ENCODE results near the gene SPRED2.
"Not testable (repeated sequence)": the region's sequence is repeated elsewhere in the genome, so short reads cannot be mapped to it uniquely, and the experiment has no call there.

The SPRED2 gene

GRCh38 chr2:65334714-65335113 is 97.7 kb downstream of the SPRED2 start:
- DNase-seq: no peak

GRCh38 chr2:65331336-65332025 is 100.9 kb downstream of the SPRED2 start:
- DNase-seq: no peak

- DNase-seq: no peak
These were observed 102.9 kb downstream of the SPRED2 start for GRCh38 chr2:65329525-65329924.

DNA sequence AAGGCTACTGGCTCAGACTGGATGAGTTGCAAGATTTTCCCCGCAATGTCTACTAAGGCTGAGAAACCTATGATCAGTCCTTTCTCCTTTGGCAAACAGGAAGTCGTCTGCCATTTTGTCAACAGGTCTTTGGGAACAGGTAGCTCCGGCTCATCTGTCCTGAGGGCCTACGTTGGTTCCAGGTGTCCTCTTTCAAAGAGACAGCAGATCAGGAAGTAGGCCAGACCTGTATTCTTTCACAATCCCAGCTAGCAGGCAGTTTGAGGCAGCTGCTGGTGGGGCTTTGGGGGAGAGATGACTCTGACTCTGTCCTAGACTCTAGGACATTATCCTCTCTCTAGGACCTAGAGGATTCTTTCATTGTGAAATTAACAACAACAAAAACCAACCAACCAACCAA is 106.1 kb downstream of the SPRED2 start:
- no peak for DNase-seq

DNA sequence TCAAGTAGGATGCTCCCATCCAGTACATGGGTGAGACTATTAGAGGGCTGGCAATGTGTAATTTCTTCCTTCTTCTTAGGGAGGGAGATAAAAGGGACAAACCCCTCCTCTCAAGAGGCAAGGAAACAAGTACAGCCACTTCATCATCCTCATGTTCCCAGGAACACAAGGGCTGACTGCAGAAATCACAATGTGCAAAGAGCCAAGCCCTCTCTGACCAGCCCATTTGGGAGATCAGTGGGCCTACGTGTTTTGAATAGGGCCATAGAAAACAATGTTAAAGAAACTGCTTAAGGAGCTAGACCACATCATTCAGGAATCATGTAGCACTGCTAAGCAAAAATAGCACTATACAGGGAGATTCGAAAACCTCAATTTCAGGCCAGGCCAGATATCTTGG is 107.3 kb downstream of the SPRED2 start:
- DNase-seq: no peak

- no peak for DNase-seq
These were observed 111.5 kb downstream of the SPRED2 start for GRCh38 chr2:65320946-65321345.

DNA sequence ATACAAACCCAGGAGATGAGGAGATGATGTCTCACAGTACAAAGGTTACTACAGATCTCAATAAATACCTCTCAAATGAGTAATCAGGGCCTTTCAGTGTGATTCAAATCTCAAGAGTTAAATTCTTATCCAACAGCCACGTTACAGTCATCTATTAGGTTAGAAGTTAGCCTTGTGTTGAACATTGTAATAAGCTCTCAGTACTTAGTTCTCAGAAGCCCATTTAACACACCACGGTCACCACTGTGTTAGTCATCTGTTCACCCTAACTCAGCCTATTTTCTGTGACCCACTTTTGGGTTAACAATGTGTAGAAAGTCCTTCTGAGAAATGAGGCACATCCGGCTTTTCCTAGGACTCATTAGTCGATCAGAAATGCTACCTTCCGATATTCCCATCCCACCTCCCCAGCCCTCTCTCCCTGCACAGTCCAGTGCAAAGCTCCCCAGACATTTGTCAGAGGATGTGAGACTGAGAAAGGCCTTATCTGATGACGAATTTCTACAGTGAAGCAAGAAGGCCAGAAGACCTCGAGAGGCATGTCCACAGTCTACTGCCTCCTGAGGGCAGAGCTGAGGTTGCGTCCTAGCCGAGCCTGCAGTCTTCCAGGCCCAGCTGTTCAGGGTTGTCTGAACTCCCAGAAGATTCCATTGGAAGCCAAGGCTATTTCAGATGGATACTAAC is 112.2 kb downstream of the SPRED2 start:
- DNase-seq: no peak

GRCh38 chr2:65319674-65320041 is 112.7 kb downstream of the SPRED2 start:
- DNase-seq: no peak

DNA sequence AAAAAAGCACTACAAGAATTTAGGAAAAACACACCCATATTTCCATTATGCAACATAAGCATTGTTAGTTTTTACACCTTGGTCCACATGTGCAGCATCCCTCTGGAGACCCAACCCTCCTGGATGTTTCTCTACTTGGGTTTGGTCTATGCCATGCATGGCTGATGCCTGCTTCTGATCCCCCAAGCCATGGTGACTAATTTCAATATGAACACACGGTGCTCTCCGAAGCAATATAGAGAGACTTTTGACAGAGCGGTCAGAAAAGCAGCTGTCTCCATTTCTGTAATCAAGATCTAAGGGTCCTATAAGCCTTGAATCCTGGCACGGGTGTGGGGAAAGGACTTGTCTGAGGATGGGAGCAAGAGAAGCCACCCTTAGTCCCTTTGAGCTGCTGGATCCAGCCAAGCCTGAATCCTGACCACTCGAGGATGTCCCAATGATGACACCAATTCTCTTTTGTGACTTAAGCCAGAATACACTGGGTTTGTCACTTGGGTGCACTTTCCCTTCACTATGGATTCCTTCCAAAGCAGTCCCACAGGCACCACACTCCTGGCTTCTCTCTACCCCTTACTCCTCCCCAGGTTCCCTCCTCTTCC is 113.2 kb downstream of the SPRED2 start:
- no peak for DNase-seq

GRCh38 chr2:65317841-65318240 is 114.6 kb downstream of the SPRED2 start:
- DNase-seq: no peak

GRCh38 chr2:65317351-65317750 is 115.0 kb downstream of the SPRED2 start:
- DNase-seq: not testable (repeated sequence)

- no peak for DNase-seq
These were observed 116.3 kb downstream of the SPRED2 start for GRCh38 chr2:65316072-65316471.

- DNase-seq: no peak
These were observed 117.5 kb downstream of the SPRED2 start for GRCh38 chr2:65314801-65315441.

DNA sequence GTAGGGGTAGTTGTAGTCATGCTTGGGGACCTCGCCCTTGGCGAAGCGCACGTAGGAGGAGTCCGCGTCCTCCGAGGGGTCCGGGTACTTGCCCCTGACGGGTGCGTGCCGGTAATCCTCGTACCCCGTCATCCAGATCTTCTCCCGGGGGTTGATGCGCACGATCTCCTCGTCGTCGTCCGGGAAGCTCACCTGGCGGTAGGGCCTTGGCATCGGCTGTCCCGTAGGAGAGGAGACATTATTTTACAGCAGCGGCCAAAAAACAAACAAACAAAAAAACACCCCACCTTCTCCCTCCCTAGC is 118.5 kb downstream of the SPRED2 start:
- no peak for DNase-seq

DNA sequence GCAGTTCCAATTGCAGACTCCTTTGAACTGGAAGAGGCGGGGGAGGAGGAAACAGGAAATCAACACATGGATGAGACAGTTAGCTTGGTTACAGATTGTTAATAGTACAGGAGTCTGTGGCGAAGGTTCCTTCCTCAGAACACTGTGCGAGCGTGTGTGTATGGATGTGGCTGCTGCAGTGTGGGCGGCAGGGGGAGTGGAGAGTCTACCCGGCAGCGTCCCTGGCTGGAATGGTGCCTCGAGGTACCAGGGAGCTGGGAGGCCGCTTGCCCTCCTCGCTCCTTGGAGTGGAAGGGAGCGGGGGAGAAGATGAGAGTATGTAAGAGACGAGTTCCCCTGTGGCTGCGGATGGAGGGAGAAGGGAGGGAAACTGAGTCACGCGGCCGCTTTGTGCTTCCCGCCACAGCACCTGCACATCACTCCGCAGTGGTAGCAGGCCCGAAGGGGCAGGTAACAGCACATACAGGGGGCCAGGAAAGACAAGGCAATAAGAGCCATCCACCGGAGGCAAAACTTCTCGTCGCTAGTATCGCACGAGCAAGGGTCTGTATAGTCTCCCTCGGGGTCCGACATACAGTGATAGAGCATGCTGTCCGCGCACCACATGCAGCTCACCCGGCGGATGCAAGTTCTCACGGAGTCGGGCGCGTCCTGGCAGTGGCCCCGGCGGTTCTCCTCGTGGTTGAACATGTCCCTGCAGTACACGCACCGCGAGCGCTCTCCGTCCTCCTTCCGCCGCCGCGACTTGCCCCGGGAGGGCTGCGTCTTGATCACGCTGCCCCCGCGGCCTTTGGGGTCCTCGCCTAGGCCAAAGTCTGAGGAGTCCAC is 119.1 kb downstream of the SPRED2 start:
- no peak for DNase-seq

GRCh38 chr2:65311596-65311995 is 120.8 kb downstream of the SPRED2 start:
- no peak for DNase-seq

DNA sequence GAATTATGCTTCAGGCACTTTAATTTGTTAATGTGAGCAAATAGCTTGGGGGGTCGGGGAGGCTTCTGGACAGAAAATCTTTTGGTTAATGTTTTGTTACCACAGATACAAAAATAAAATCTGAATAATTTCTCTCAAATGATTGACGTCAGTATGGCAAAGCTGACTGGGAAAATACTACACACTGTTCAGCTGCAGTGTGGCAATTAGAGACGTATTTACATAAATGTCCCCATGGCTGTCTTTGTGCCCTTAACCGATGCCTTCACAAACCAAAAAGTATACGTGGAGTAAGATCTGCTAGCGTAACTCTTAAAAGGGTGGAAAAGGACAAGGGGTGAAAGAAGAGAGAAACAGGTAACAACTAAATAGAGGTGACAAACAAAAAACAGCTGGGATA is 121.3 kb downstream of the SPRED2 start:
- no peak for DNase-seq

- DNase-seq: no peak
These were observed 122.7 kb downstream of the SPRED2 start for GRCh38 chr2:65309699-65310098.

DNA sequence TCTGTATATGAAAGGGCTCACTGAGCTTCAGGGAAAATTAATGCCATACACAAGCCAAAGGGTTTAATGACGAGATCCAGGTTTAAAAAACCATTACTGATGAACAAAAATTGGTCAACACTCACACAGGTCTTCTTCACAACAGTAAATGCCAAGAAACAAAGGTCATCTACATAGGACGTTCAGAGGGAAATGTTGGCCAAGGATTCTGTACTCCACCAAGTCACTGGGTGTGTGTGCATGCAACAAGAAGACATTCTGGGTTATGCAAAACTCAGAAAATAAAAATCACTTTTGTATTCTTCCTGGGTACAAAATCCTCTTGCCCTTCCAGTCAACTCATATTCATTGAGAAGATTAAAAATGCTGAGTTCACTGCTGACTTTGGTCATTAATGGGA is 126.5 kb downstream of the SPRED2 start:
- DNase-seq: no peak

GRCh38 chr2:65300761-65301711 is 131.4 kb downstream of the SPRED2 start:
- DNase-seq: no peak

- DNase-seq: no peak
These were observed 132.2 kb downstream of the SPRED2 start for GRCh38 chr2:65300134-65300760.

DNA sequence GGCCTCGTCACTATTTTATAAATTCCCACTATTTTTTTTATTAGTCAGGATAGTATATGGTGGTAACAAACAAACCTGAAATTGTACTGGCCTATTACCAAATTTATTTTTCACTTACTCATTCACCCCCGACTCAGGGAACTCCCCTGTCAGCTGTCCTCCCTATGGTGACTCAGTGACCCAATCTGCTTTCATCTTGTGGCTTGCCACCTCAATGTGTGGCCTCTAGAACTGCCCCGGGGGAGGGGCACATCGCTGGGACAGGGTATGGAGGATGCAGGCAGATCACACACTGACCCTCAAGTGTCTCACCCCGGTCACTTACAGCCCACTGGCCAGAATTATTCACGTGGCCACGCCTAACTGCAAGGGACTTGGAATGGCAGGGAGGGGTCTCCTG is 133.2 kb downstream of the SPRED2 start:
- no peak for DNase-seq
